ENCODE measurements around the gene ANO10.

ANO10 gene

GRCh38 chr3:43426388-43426787, 195.4 kb downstream of the ANO10 start:
- intact Hi-C loops (cut with DNase I; ENCODE audit: low total_unique reads), result no loop called here
- H3K9me3 ChIP-seq, result no peaks in the 10 kb centered on the region
- TF ChIP-seq, protein P1, sequence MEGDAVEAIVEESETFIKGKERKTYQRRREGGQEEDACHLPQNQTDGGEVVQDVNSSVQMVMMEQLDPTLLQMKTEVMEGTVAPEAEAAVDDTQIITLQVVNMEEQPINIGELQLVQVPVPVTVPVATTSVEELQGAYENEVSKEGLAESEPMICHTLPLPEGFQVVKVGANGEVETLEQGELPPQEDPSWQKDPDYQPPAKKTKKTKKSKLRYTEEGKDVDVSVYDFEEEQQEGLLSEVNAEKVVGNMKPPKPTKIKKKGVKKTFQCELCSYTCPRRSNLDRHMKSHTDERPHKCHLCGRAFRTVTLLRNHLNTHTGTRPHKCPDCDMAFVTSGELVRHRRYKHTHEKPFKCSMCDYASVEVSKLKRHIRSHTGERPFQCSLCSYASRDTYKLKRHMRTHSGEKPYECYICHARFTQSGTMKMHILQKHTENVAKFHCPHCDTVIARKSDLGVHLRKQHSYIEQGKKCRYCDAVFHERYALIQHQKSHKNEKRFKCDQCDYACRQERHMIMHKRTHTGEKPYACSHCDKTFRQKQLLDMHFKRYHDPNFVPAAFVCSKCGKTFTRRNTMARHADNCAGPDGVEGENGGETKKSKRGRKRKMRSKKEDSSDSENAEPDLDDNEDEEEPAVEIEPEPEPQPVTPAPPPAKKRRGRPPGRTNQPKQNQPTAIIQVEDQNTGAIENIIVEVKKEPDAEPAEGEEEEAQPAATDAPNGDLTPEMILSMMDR (IDR thresholded peaks at IDR 0.05), result no peak
- H3K4me1 ChIP-seq, result peaks cover 0 to 37% (median 13%) of the 10 kb centered on the region in 4 donors
- no peak overlapping the region for H3K4me3 ChIP-seq
- peaks cover 0 to 3% (median 2%) of the 10 kb centered on the region in 3 donors for H3K36me3 ChIP-seq
- H3K27ac ChIP-seq, result peak overlapping the region; percentile 65 to 77
- H3K27me3 ChIP-seq, result no peaks in the 10 kb centered on the region
- peak in 1 of 2 donors; percentile 70 for DNase-seq

- Histone ChIP-seq H3K4me3 (no peak overlapping the region), H3K9me3 (no peaks in the 10 kb centered on the region), H3K27ac (peak overlapping the region; percentile 65 to 77), H3K36me3 (no peaks in the 10 kb centered on the region), H3K27me3 (no peaks in the 10 kb centered on the region), H3K4me1 (peaks cover 0 to 37% (median 13%) of the 10 kb centered on the region in 4 donors)
- DNase-seq, result no peak
- TF ChIP-seq, protein P1 (IDR thresholded peaks at IDR 0.05), result no peak
- intact Hi-C loops (cut with DNase I; ENCODE audit: low total_unique reads), result no loop called here
Observed at GRCh38 chr3:43425829-43426228, 196.0 kb downstream of the ANO10 start.

DNA sequence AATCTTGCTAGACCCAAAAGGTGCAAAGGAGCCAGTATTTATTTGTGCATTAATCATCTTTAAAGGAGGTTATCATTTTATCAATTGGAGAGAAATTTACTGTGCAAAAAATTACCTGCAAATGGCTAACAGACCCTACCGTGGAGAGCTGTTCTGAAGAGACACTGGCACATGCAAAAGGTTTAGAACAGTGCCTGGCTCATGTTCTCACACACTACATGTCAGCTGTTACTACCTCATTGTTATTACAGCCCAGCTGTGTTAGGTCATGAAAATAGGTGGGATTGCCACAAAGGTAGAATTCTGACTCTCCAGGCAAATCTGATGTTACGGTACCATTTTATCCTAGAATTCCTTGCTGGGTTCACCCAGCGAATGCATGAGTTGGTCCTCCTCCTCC, 198.2 kb downstream of the ANO10 start:
- TF ChIP-seq, protein P1 (IDR thresholded peaks at IDR 0.05), result no peak
- Histone ChIP-seq H3K27me3 (no peaks in the 10 kb centered on the region), H3K36me3 (no peaks in the 10 kb centered on the region), H3K9me3 (no peaks in the 10 kb centered on the region), H3K4me1 (peaks cover 0 to 43% (median 14%) of the 10 kb centered on the region in 4 donors), H3K4me3 (no peak overlapping the region), H3K27ac (peak overlapping the region; percentile 13 to 31)
- DNase-seq, result no peak
- intact Hi-C loops (cut with DNase I; ENCODE audit: low total_unique reads), result no loop called here

- intact Hi-C loops (cut with DNase I; ENCODE audit: low total_unique reads), result no loop called here
- H3K27ac ChIP-seq, result peak overlapping the region; percentile 61 to 65
- no peak overlapping the region for H3K4me3 ChIP-seq
- peak; percentile 71 to 86 for DNase-seq
- no peaks in the 10 kb centered on the region for H3K36me3 ChIP-seq
- peaks cover 0 to 48% (median 17%) of the 10 kb centered on the region in 4 donors for H3K4me1 ChIP-seq
- H3K9me3 ChIP-seq, result no peaks in the 10 kb centered on the region
- TF ChIP-seq, protein P1 (IDR thresholded peaks at IDR 0.05), result no peak
- no peaks in the 10 kb centered on the region for H3K27me3 ChIP-seq
Observed at GRCh38 chr3:43423142-43423541, 198.7 kb downstream of the ANO10 start.

- TF ChIP-seq, protein P1 (IDR thresholded peaks at IDR 0.05), result no peak
- intact Hi-C loops (cut with DNase I; ENCODE audit: low total_unique reads), result no loop called here
- no peaks in the 10 kb centered on the region for H3K27me3 ChIP-seq
- no peak for DNase-seq
- no peak overlapping the region for H3K4me3 ChIP-seq
- no peaks in the 10 kb centered on the region for H3K9me3 ChIP-seq
- H3K36me3 ChIP-seq, result no peaks in the 10 kb centered on the region
- peaks cover 0 to 33% (median 14%) of the 10 kb centered on the region in 4 donors for H3K4me1 ChIP-seq
- peak overlapping the region; percentile 50 to 51 for H3K27ac ChIP-seq
Observed at GRCh38 chr3:43418601-43419272, 203.1 kb downstream of the ANO10 start.
